Adipocyte (in vitro differentiated cells): Measurements from ENCODE around the gene CXCL5.

Experiments
- DNase-seq: peaks from one replicate; pipeline ENCODE4 v3.0.0-alpha.2; 2015; ENCODE audit warnings: low read depth
- H3K27me3 ChIP-seq: replicated peaks from 2 replicates; pipeline ENCODE4 v1.7.0; 2013; ENCODE audit warnings: mild to moderate bottlenecking, low read length, moderate library complexity; ENCODE audit not compliant: control insufficient read depth, insufficient read depth
- H3K36me3 ChIP-seq: 2 replicates; pipeline ENCODE4 v1.7.0; 2013; ENCODE audit warnings: low read length, mild to moderate bottlenecking, moderate library complexity; ENCODE audit not compliant: control insufficient read depth, insufficient read depth, severe bottlenecking
- H3K4me1 ChIP-seq: 2 replicates; pipeline ENCODE4 v1.7.0; 2013; ENCODE audit warnings: mild to moderate bottlenecking, low read length, moderate library complexity; ENCODE audit not compliant: control insufficient read depth, insufficient read depth
- H3K4me3 ChIP-seq: 2 replicates; pipeline ENCODE4 v1.7.0; 2013; ENCODE audit warnings: mild to moderate bottlenecking, low read length, moderate library complexity
- H3K9ac ChIP-seq: 2 replicates; pipeline ENCODE4 v1.7.0; 2013; ENCODE audit warnings: mild to moderate bottlenecking, low read length, moderate library complexity
- H3K9me3 ChIP-seq: 2 replicates; pipeline ENCODE4 v1.7.0; 2013; ENCODE audit warnings: mild to moderate bottlenecking, low read length, moderate library complexity; ENCODE audit not compliant: control insufficient read depth

Gene CXCL5

GRCh38 chr4:73947239-73947985 is 51.1 kb downstream of the CXCL5 start:
- Histone ChIP-seq H3K9me3 (no peaks in the 10 kb centered on the region), H3K4me1 (peaks cover 5% of the 10 kb centered on the region), H3K36me3 (no peaks in the 10 kb centered on the region), H3K4me3 (no peak overlapping the region), H3K9ac (no peak overlapping the region), H3K27me3 (peaks cover 20% of the 10 kb centered on the region)
- DNase-seq = no peak

- H3K4me1 ChIP-seq = peaks cover 5% of the 10 kb centered on the region
- H3K9me3 ChIP-seq = no peaks in the 10 kb centered on the region
- H3K9ac ChIP-seq = no peak overlapping the region
- H3K4me3 ChIP-seq = no peak overlapping the region
- H3K36me3 ChIP-seq = no peaks in the 10 kb centered on the region
- DNase-seq = no peak
- peaks cover 20% of the 10 kb centered on the region for H3K27me3 ChIP-seq
Measured at GRCh38 chr4:73945674-73946449, 52.6 kb downstream of the CXCL5 start.
